Neural progenitor cell (in vitro differentiated cells): ENCODE results near the gene IQSEC3. TPM values are rescaled to one million over a fixed set of nuclear protein-coding genes. Genes with fewer than 3 reads are reported as not detected.
A peak's percentile ranks its signal among the peaks of the same experiment; 100 is the strongest.

Source experiments
- DNase-seq: peaks from one replicate; pipeline ENCODE4 v3.0.0-alpha.2; 2016; ENCODE audit warnings: low spot score
- H2AFZ ChIP-seq: fragments of 200-600 bp; sonication (generic); replicated peaks from 2 replicates; pipeline ENCODE4 v1.6.1; 2016; ENCODE audit warnings: antibody characterized with exemption
- H3F3A ChIP-seq: fragments of 200-600 bp; sonication (generic); 2 replicates; pipeline ENCODE4 v1.6.1; 2016; ENCODE audit warnings: antibody characterized with exemption, low read depth
- H3K27ac ChIP-seq: fragments of 200-600 bp; sonication (generic); 2 replicates; pipeline ENCODE4 v1.5.1; 2016; ENCODE audit warnings: mild to moderate bottlenecking
- H3K27me3 ChIP-seq: fragments of 200-600 bp; sonication (generic); 2 replicates; pipeline ENCODE4 v1.6.1; 2016; ENCODE audit warnings: mild to moderate bottlenecking, moderate library complexity
- H3K36me3 ChIP-seq: fragments of 200-600 bp; sonication (generic); 2 replicates; pipeline ENCODE4 v1.5.1; 2016
- H3K4me1 ChIP-seq: fragments of 200-600 bp; sonication (generic); 2 replicates; pipeline ENCODE4 v1.6.1; 2016; ENCODE audit warnings: mixed run types
- H3K4me2 ChIP-seq: fragments of 200-600 bp; sonication (generic); 2 replicates; pipeline ENCODE4 v1.6.1; 2016
- H3K4me3 ChIP-seq: fragments of 200-600 bp; sonication (generic); 2 replicates; pipeline ENCODE4 v1.5.1; 2016
- H3K79me2 ChIP-seq: fragments of 200-600 bp; sonication (generic); 2 replicates; pipeline ENCODE4 v1.6.1; 2016; ENCODE audit warnings: low read depth
- H3K9ac ChIP-seq: fragments of 200-600 bp; sonication (generic); 2 replicates; pipeline ENCODE4 v1.6.1; 2016
- H3K9me3 ChIP-seq: fragments of 200-600 bp; sonication (generic); 2 replicates; pipeline ENCODE4 v1.5.1; 2016; ENCODE audit warnings: low read depth
- H4K20me1 ChIP-seq: fragments of 200-600 bp; sonication (generic); 2 replicates; pipeline ENCODE4 v1.6.1; 2016; ENCODE audit warnings: low read depth
- H3K27ac Mint-ChIP-seq: 3 replicates; pipeline ENCODE4 v1.8.0; 2021; ENCODE audit warnings: mixed read lengths
- H3K27me3 Mint-ChIP-seq: 2 replicates; pipeline ENCODE4 v1.8.0; 2022; ENCODE audit warnings: low read depth, mild to moderate bottlenecking, inconsistent platforms, moderate library complexity, mixed read lengths; ENCODE audit not compliant: insufficient read depth
- H3K36me3 Mint-ChIP-seq: 3 replicates; pipeline ENCODE4 v1.8.0; 2021; ENCODE audit warnings: mixed read lengths
- H3K4me1 Mint-ChIP-seq: 3 replicates; pipeline ENCODE4 v1.8.0; 2021; ENCODE audit warnings: mixed read lengths
- H3K4me3 Mint-ChIP-seq: 3 replicates; pipeline ENCODE4 v1.8.0; 2021; ENCODE audit warnings: mild to moderate bottlenecking, moderate library complexity, mixed read lengths
- H3K9me3 Mint-ChIP-seq: 3 replicates; pipeline ENCODE4 v1.8.0; 2020; ENCODE audit warnings: mixed read lengths
- CTCF ChIP-seq: fragments of 200-600 bp; sonication (generic); IDR thresholded peaks from 2 replicates; pipeline ENCODE4 v1.5.1; 2017; ENCODE audit warnings: antibody characterized with exemption, mild to moderate bottlenecking
- EZH2 ChIP-seq: fragments of 200-600 bp; sonication (generic); IDR thresholded peaks from 2 replicates; pipeline ENCODE4 v1.6.1; 2017; ENCODE audit warnings: antibody characterized with exemption, mild to moderate bottlenecking, moderate library complexity
- EZH2phosphoT487 ChIP-seq: fragments of 200-600 bp; sonication (generic); IDR thresholded peaks from 2 replicates; pipeline ENCODE4 v1.6.1; 2017; ENCODE audit warnings: antibody characterized with exemption
- total RNA-seq: library from RNA; depleted of rRNA; stranded (reverse); fragments of >200 nt; gene quantifications from 2 replicates; pipeline ENCODE4 v1.2.3, GENCODE V29; 2015; ENCODE audit warnings: low replicate concordance

The IQSEC3 gene
- total RNA-seq, 1 donor from 2014 or later = 0.09 TPM

- Histone ChIP-seq H3K27me3 (peaks cover 11% of the 10 kb centered on the region), H3K36me3 (no peaks in the 10 kb centered on the region), H2AFZ (peak overlapping the region; percentile 89), H3K9ac (no peak overlapping the region), H3K79me2 (no peaks in the 10 kb centered on the region), H3K27ac (no peak overlapping the region), H3F3A (peaks cover 16% of the 10 kb centered on the region), H3K4me1 (peaks cover 42% of the 10 kb centered on the region), H3K4me3 (no peak overlapping the region), H3K4me2 (peak overlapping the region; percentile 37), H4K20me1 (no peaks in the 10 kb centered on the region), H3K9me3 (no peaks in the 10 kb centered on the region)
- Mint-ChIP-seq H3K36me3 (no peaks in the 10 kb centered on the region), H3K4me3 (no peak overlapping the region), H3K27ac (peak overlapping the region; percentile 93), H3K27me3 (peaks cover 24% of the 10 kb centered on the region), H3K9me3 (no peaks in the 10 kb centered on the region), H3K4me1 (peaks cover 70% of the 10 kb centered on the region)
- DNase-seq = peak; percentile 36
- TF ChIP-seq EZH2 (no peak), CTCF (no peak), EZH2phosphoT487 (no peak)
Measured at GRCh38 chr12:170371-171225, 104.0 kb downstream of the IQSEC3 start.

- Histone ChIP-seq H3K4me3 (no peak overlapping the region), H3K27me3 (peaks cover 11% of the 10 kb centered on the region), H3F3A (peaks cover 16% of the 10 kb centered on the region), H3K27ac (no peak overlapping the region), H3K9ac (no peak overlapping the region), H3K4me1 (peaks cover 42% of the 10 kb centered on the region), H3K36me3 (no peaks in the 10 kb centered on the region), H3K9me3 (no peaks in the 10 kb centered on the region), H3K4me2 (no peak overlapping the region), H4K20me1 (no peaks in the 10 kb centered on the region), H2AFZ (no peak overlapping the region), H3K79me2 (no peaks in the 10 kb centered on the region)
- TF ChIP-seq EZH2phosphoT487 (no peak), EZH2 (no peak), CTCF (no peak)
- no peak for DNase-seq
- peak overlapping the region; percentile 12 for H3K27ac Mint-ChIP-seq
- no peaks in the 10 kb centered on the region for H3K36me3 Mint-ChIP-seq
- peaks cover 24% of the 10 kb centered on the region for H3K27me3 Mint-ChIP-seq
- H3K9me3 Mint-ChIP-seq = no peaks in the 10 kb centered on the region
- H3K4me1 Mint-ChIP-seq = peaks cover 67% of the 10 kb centered on the region
- H3K4me3 Mint-ChIP-seq = peak overlapping the region; percentile 41
Measured at GRCh38 chr12:171276-171675, 104.7 kb downstream of the IQSEC3 start.

- no peak overlapping the region for H3K27ac ChIP-seq
- H3K4me2 ChIP-seq = no peak overlapping the region
- H3K9me3 Mint-ChIP-seq = no peaks in the 10 kb centered on the region
- H3K79me2 ChIP-seq = no peaks in the 10 kb centered on the region
- no peak overlapping the region for H3K4me3 ChIP-seq
- H3K27me3 ChIP-seq = peaks cover 11% of the 10 kb centered on the region
- H3K4me3 Mint-ChIP-seq = peak overlapping the region; percentile 41
- H3K4me1 ChIP-seq = peaks cover 42% of the 10 kb centered on the region
- H2AFZ ChIP-seq = no peak overlapping the region
- H3K36me3 ChIP-seq = no peaks in the 10 kb centered on the region
- no peak overlapping the region for H3K9ac ChIP-seq
- H3F3A ChIP-seq = peaks cover 16% of the 10 kb centered on the region
- H3K27me3 Mint-ChIP-seq = peaks cover 26% of the 10 kb centered on the region
- DNase-seq = no peak
- H3K27ac Mint-ChIP-seq = peak overlapping the region; percentile 12
- TF ChIP-seq EZH2phosphoT487 = no peak
- TF ChIP-seq EZH2 = no peak
- no peak for TF ChIP-seq CTCF
- no peaks in the 10 kb centered on the region for H3K9me3 ChIP-seq
- peaks cover 61% of the 10 kb centered on the region for H3K4me1 Mint-ChIP-seq
- H3K36me3 Mint-ChIP-seq = no peaks in the 10 kb centered on the region
- H4K20me1 ChIP-seq = no peaks in the 10 kb centered on the region
Measured at GRCh38 chr12:171743-172676, 105.4 kb downstream of the IQSEC3 start.
